Mucosa of rectum (tissue), 2 donors: ENCODE measurements around the gene PLPPR5.
"Not testable (repeated sequence)": the region's sequence is repeated elsewhere in the genome, so short reads cannot be mapped to it uniquely, and the experiment has no call there.

ENCODE experiments used
- H3K27ac ChIP-seq, 2 donors: one replicate each; pipeline ENCODE4 v1.7.0; 2013; ENCODE audit warnings: inconsistent platforms in 2 of 2, low read depth in 2 of 2, low read length in 2 of 2
- H3K27me3 ChIP-seq, 2 donors: one replicate each; pipeline ENCODE4 v1.7.0; 2013; ENCODE audit warnings: low read length in 2 of 2; ENCODE audit not compliant: control insufficient read depth in 2 of 2, insufficient read depth in 2 of 2
- H3K36me3 ChIP-seq, 2 donors: one replicate each; pipeline ENCODE4 v1.7.0; 2013; ENCODE audit warnings: low read length in 2 of 2; ENCODE audit not compliant: control insufficient read depth in 2 of 2, insufficient read depth in 2 of 2
- H3K4me1 ChIP-seq, 2 donors: one replicate each; pipeline ENCODE4 v1.7.0; 2013; ENCODE audit warnings: low read length in 2 of 2, mild to moderate bottlenecking in 1 of 2; ENCODE audit not compliant: control insufficient read depth in 2 of 2, insufficient read depth in 2 of 2
- H3K4me3 ChIP-seq, 2 donors: one replicate each; pipeline ENCODE4 v1.7.0; 2013; ENCODE audit warnings: low read length in 2 of 2
- H3K9ac ChIP-seq, 2 donors: one replicate each; pipeline ENCODE4 v1.7.0; 2013; ENCODE audit warnings: low read length in 2 of 2, low read depth in 1 of 2, mild to moderate bottlenecking in 1 of 2
- H3K9me3 ChIP-seq, 2 donors: one replicate each; pipeline ENCODE4 v1.7.0; 2013; ENCODE audit warnings: low read length in 2 of 2; ENCODE audit not compliant: control insufficient read depth in 2 of 2
- donor health status: healthy.
- donor health status: Normal muscosa, but diverticular disease.

Gene PLPPR5

DNA sequence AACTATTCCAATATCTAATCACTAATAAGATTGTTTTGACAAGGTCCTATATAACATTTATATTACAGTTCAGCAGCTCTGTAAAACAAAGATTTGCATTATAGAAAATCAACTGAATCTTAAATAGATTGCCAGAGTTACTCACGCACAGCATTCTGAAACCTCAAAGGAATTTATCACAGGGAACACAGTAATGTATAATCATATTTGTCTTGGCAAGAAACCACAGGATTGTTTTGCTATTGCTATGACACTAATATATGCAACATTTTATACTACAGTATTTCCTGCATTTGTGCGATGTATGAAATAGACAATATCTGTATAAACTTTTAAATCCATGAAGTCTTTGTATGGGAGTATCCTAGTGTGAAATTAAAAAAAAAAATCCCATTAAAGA, 101.4 kb downstream of the PLPPR5 start:
- Histone ChIP-seq H3K27ac (no peak overlapping the region), H3K4me1 (no peaks in the 10 kb centered on the region), H3K4me3 (no peak overlapping the region), H3K36me3 (no peaks in the 10 kb centered on the region), H3K9me3 (no peaks in the 10 kb centered on the region), H3K9ac (no peak overlapping the region), H3K27me3 (no peaks in the 10 kb centered on the region)

DNA sequence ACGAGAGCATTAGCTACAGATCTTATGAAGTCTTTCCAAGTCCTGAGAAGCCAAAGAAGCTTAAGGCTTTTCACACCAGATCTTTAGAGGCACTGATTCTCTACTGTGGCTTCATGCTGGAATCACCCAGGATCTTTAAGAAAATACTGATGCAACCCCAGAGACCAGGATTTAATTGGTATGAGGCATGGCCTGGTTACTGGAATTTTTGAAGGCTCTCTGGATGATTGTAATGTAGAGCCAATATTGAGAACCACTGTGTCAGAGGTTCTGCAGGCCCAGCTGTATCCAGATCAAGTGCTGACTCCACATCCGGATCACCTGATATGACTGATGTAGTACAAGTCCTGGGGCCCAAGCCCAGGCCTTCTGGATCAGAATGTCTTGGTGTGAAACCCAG, 105.7 kb downstream of the PLPPR5 start:
- H3K9me3 ChIP-seq: no peaks in the 10 kb centered on the region
- no peak overlapping the region for H3K27ac ChIP-seq
- H3K36me3 ChIP-seq: no peaks in the 10 kb centered on the region
- H3K4me3 ChIP-seq: no peak overlapping the region
- no peak overlapping the region for H3K9ac ChIP-seq
- H3K4me1 ChIP-seq: no peaks in the 10 kb centered on the region
- no peaks in the 10 kb centered on the region for H3K27me3 ChIP-seq

DNA sequence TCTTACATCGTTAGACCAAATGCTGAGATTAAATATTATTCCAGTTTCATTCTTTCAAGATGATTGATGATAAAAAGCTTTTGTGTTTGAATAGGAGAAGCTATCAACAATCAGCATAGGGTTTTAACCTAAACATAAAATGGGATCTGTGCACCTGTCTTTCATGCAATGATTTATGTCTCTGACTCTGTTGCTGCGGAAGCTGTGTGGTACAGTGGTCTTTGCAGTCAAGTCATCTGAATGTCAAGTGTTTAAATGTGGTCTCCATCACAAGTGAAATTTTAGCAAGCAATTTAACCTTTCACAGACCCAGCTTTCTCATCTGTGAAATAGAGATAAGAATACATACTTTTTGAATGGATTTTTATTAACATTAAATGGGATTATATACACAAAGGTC, 107.2 kb downstream of the PLPPR5 start:
- Histone ChIP-seq H3K9ac (no peak overlapping the region), H3K36me3 (no peaks in the 10 kb centered on the region), H3K27ac (no peak overlapping the region), H3K27me3 (no peaks in the 10 kb centered on the region), H3K4me3 (no peak overlapping the region), H3K9me3 (no peaks in the 10 kb centered on the region), H3K4me1 (no peaks in the 10 kb centered on the region)

DNA sequence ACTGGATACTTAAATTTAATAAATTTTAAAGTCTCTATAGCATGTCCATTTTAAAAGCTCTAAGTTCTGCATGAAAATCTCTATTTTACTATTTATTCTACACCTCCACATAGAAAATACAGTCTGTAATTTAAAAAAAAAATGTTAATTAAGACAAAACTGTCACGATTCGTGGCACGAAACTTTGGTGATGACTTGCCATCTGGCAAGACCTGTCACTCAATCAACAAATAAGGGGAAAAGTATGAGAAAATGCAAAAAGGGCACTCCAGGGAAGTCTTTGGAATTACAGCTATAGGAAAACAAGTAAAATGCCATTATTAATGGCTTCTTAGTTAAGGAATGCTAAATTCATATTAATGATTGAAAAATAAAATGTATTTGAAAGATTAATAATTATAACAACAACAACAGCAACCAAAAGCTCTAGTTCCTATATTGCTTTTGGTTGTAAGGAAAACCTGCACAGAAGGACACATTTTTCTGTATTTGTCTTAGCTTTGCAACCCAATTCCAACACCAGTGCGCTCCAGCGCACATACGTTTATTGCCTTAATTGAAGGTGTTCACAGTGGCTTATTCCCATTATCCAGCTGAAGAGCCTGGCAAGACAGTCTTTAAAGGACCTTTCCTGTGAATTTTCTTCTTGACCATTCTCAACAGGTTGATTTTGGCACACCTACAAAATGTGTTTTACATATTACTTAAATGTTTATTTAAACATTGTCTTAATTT, 107.8 kb downstream of the PLPPR5 start:
- H3K9me3 ChIP-seq: no peaks in the 10 kb centered on the region

DNA sequence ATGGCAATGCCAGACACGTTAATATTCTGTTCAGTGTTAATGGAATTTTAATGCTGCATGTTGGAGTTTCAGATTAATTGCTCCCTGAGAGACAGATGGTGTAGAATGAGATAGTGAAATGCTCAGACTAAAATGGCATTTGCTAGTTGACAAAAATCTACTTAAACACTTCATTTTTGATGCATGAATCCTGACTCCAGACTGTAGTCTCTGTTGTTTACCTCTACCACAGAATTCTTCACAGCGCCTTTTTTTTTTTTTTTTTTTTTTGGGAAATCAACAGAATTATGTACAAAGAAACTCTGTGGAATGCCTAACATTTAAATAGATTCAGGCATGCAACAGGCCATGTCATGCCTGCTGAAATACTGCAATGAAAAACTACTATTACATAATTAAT, 111.3 kb downstream of the PLPPR5 start:
- H3K36me3 ChIP-seq: no peaks in the 10 kb centered on the region
- no peak overlapping the region for H3K27ac ChIP-seq
- no peaks in the 10 kb centered on the region for H3K4me1 ChIP-seq
- no peak overlapping the region for H3K4me3 ChIP-seq
- no peak overlapping the region for H3K9ac ChIP-seq
- H3K27me3 ChIP-seq: no peaks in the 10 kb centered on the region
- no peaks in the 10 kb centered on the region for H3K9me3 ChIP-seq

More for the DNA sequence above, 107.8 kb downstream of the PLPPR5 start:
- Histone ChIP-seq H3K4me1 (no peaks in the 10 kb centered on the region), H3K4me3 (no peak overlapping the region), H3K36me3 (no peaks in the 10 kb centered on the region), H3K9ac (no peak overlapping the region), H3K27ac (no peak overlapping the region), H3K27me3 (no peaks in the 10 kb centered on the region)

DNA sequence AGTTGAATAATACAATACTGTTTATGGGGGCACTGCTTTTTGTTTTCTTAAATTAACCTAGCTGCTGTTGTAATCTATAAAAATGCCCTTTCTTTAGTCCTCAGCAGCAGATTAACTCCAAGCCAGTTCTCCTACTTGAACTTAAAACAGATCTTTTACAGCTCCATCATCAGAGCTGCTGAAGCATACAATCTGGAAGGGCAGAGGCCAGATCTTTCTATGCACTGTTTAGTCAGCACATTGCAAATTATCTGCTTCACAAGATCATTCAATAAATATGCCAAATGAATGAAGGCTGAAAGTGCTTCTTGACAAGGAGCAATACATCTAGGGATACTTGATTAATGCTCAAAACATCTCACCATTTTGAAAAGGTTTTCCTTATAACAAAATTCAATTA, 115.8 kb downstream of the PLPPR5 start:
- no peaks in the 10 kb centered on the region for H3K27me3 ChIP-seq
- H3K4me3 ChIP-seq: no peak overlapping the region
- no peak overlapping the region for H3K9ac ChIP-seq
- no peak overlapping the region for H3K27ac ChIP-seq
- no peaks in the 10 kb centered on the region for H3K36me3 ChIP-seq
- H3K4me1 ChIP-seq: no peaks in the 10 kb centered on the region
- no peaks in the 10 kb centered on the region for H3K9me3 ChIP-seq

DNA sequence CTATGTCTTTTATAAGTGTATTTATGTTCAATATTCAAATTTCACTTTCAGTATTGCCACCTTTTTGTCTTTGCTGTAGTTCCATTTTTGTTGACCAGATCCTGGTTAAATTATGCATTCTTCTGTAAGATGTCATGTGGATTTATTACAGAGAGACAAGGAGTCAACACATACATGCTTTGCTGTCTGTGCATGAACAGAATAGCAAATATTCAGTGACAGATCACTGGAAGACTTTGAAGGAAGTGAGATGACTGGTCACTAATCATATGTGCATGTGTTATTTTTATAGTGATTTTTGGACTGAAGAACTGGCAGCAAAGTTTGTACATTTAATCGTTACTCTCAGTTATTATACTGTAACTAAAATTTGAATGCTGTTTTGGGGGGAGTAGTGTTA, 117.2 kb downstream of the PLPPR5 start:
- no peaks in the 10 kb centered on the region for H3K4me1 ChIP-seq
- no peak overlapping the region for H3K27ac ChIP-seq
- H3K36me3 ChIP-seq: no peaks in the 10 kb centered on the region
- no peaks in the 10 kb centered on the region for H3K27me3 ChIP-seq
- H3K9me3 ChIP-seq: no peaks in the 10 kb centered on the region
- no peak overlapping the region for H3K9ac ChIP-seq
- H3K4me3 ChIP-seq: no peak overlapping the region

DNA sequence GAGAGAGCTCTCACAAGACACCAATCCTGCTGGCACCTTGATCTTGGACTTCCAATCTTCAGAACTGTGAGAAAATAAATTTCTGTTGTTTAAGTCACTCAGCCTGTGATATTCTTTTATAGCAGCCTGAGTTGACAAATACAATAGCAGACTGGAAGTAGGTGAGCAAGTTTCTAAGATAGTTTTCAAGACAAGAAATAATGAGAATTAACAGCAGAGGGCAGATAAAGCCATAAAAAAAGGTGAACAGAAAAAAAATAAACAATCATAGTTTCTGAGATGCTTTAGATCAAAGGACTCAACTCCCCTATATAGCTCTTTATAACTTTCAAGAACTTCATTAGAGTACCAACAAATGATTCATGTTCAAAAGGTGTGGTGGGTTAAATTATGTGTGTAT, 119.8 kb downstream of the PLPPR5 start:
- Histone ChIP-seq H3K27ac (no peak overlapping the region), H3K9ac (no peak overlapping the region), H3K9me3 (no peaks in the 10 kb centered on the region), H3K36me3 (no peaks in the 10 kb centered on the region), H3K4me3 (no peak overlapping the region), H3K27me3 (no peaks in the 10 kb centered on the region), H3K4me1 (no peaks in the 10 kb centered on the region)

DNA sequence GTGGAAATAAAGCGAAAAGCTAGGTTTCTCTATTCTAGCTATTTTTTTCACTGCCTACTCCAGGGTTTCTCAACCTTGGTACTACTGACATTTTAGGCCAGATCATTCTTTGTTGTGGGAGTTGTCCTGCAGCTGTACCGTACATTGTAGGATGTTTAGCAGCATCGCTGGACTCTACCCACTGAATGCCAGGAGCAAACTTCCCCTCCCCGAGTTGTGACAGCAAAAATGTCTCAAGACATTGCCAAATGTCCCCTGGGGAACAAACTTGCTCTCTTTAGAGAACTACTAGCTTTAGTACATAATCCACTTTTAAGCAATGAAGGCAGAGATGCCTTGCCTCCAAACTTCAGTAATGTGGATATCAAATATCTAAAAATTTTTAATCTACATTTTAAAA, 122.8 kb downstream of the PLPPR5 start:
- H3K9me3 ChIP-seq: no peaks in the 10 kb centered on the region
- no peak overlapping the region for H3K27ac ChIP-seq
- no peak overlapping the region for H3K4me3 ChIP-seq
- H3K4me1 ChIP-seq: no peaks in the 10 kb centered on the region
- no peak overlapping the region for H3K9ac ChIP-seq
- no peaks in the 10 kb centered on the region for H3K27me3 ChIP-seq
- no peaks in the 10 kb centered on the region for H3K36me3 ChIP-seq

DNA sequence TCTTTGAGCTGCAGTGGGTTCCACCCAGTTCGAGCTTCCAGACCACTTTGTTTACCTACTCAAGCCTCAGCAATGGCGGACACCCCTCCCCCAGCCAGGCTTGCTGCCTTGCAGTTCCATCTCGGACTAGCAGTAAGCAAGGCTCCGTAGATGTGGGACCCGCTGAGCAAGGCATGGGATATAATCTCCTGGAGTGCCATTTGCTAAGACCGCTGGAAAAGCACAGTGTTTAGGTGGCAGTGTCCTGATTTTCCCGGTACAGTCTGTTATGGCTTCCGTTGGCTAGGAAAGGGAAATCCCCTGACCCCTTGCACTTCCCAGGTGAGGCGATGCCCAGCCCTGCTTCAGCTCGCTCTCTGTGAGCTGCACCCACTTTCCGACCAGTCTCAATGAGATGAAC, 123.4 kb downstream of the PLPPR5 start:
- not testable (repeated sequence) for H3K9ac ChIP-seq, H3K27me3 ChIP-seq, H3K4me3 ChIP-seq, H3K9me3 ChIP-seq, H3K4me1 ChIP-seq, H3K27ac ChIP-seq, H3K36me3 ChIP-seq

DNA sequence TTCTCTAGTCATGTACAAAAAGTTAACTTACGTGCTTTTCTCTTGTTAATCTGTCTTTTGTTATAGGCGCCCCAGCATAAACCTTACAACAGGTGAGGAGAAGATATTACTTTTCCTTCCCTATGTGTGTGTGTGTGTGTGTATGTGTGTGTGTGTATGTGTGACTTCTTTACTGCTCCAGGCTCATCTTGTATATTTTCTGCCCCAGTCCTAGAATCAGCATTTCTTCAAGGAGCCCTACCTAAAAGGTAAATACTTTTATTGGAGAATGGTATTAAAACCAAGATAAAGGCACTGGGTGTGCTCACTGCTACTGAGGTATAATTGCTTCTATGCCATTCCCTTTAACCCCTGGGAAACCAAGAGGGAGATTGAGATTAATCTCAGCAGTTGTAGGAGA, 129.8 kb downstream of the PLPPR5 start:
- H3K27ac ChIP-seq: no peak overlapping the region
- H3K36me3 ChIP-seq: no peaks in the 10 kb centered on the region

More for the DNA sequence above, 129.8 kb downstream of the PLPPR5 start:
- no peak overlapping the region for H3K9ac ChIP-seq
- peaks cover 6 to 22% of the 10 kb centered on the region in 2 donors for H3K4me1 ChIP-seq
- no peaks in the 10 kb centered on the region for H3K9me3 ChIP-seq
- H3K4me3 ChIP-seq: no peak overlapping the region
- H3K27me3 ChIP-seq: no peaks in the 10 kb centered on the region
